ENCODE measurements around the gene KPNA1. TPM values are rescaled to one million over a fixed set of nuclear protein-coding genes. Genes with fewer than 3 reads are reported as not detected.

KPNA1 gene
- total RNA-seq, 2 donors from 2014 or later = 90.5 to 93.4 TPM

GRCh38 chr3:122520861-122521260, 6.1 kb upstream of the KPNA1 start:
- no peaks in the 10 kb centered on the region for H3K9me3 ChIP-seq (ENCODE audit: control insufficient read depth, low read length)
- no peaks in the 10 kb centered on the region for H3K27me3 Mint-ChIP-seq (ENCODE audit: insufficient read depth)
- WGBS, 2 experiments (ENCODE audit: insufficient coverage in 1 of 2, insufficient read length in 1 of 2) = 80 to 95% methylated on average over 3 to 4 of the region's 4 CpGs

GRCh38 chr3:122519693-122520092, 5.0 kb upstream of the KPNA1 start:
- no peaks in the 10 kb centered on the region for H3K9me3 Mint-ChIP-seq
- TF ChIP-seq CTCF (conservative IDR thresholded peaks at IDR 0.05) = no peak
- H3K27me3 Mint-ChIP-seq (ENCODE audit: insufficient read depth) = no peaks in the 10 kb centered on the region
- no peaks in the 10 kb centered on the region for H3K36me3 Mint-ChIP-seq (ENCODE audit: low read depth)
- Histone ChIP-seq H3K9ac (ENCODE audit: extremely low read depth, low read length, poor library complexity, severe bottlenecking) (no peak overlapping the region), H3K27me3 (ENCODE audit: control insufficient read depth, insufficient read depth, low read length, poor library complexity, severe bottlenecking) (no peaks in the 10 kb centered on the region), H3K4me3 (ENCODE audit: low read length) (no peak overlapping the region), H3K36me3 (ENCODE audit: control insufficient read depth, insufficient read depth, low read length) (no peaks in the 10 kb centered on the region), H3K4me1 (ENCODE audit: control insufficient read depth, insufficient read depth, low read length) (no peaks in the 10 kb centered on the region), H3K27ac (ENCODE audit: low read depth, low read length) (no peak overlapping the region), H3K9me3 (ENCODE audit: control insufficient read depth, low read length) (no peaks in the 10 kb centered on the region)
- H3K4me1 Mint-ChIP-seq = peaks cover 2% of the 10 kb centered on the region
- DNase-seq = no peak
- H3K4me3 Mint-ChIP-seq = no peak overlapping the region
- H3K27ac Mint-ChIP-seq = no peak overlapping the region

More at GRCh38 chr3:122520861-122521260, 6.1 kb upstream of the KPNA1 start:
- no peak overlapping the region for H3K4me3 Mint-ChIP-seq
- H3K36me3 Mint-ChIP-seq (ENCODE audit: low read depth) = no peaks in the 10 kb centered on the region
- Histone ChIP-seq H3K4me1 (ENCODE audit: control insufficient read depth, insufficient read depth, low read length) (no peaks in the 10 kb centered on the region), H3K36me3 (ENCODE audit: control insufficient read depth, insufficient read depth, low read length) (no peaks in the 10 kb centered on the region), H3K27me3 (ENCODE audit: control insufficient read depth, insufficient read depth, low read length, poor library complexity, severe bottlenecking) (no peaks in the 10 kb centered on the region), H3K9ac (ENCODE audit: extremely low read depth, low read length, poor library complexity, severe bottlenecking) (no peak overlapping the region), H3K27ac (ENCODE audit: low read depth, low read length) (no peak overlapping the region), H3K4me3 (ENCODE audit: low read length) (no peak overlapping the region)
- no peak for TF ChIP-seq CTCF (conservative IDR thresholded peaks at IDR 0.05)
- no peaks in the 10 kb centered on the region for H3K9me3 Mint-ChIP-seq
- DNase-seq = no peak
- peaks cover 1% of the 10 kb centered on the region for H3K4me1 Mint-ChIP-seq
- H3K27ac Mint-ChIP-seq = no peak overlapping the region

DNA sequence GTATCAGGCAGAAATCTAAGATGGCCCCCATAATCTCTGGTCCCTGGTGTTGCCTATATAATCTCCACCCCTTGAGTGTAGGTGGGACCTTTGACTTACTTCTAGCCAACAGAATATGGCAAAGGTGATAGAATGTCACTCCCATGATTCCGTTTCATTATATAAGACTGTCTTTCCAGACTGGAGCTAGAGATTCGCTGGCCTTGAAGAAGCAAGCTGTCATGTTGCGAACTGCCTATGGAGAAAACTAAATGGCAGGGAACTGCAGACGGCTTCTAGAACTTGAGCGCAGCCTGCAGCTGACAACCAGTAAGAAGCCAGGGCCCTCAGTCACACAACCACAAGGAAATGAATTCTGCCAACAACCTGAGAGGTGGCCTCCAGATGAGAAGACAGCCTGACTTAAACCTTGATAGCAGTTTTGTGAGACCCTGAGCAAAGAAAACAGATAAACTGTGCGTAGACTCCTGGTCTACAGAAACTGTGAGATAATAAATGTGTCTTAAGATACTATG, 2.2 kb upstream of the KPNA1 start:
- no peaks in the 10 kb centered on the region for H3K27me3 ChIP-seq (ENCODE audit: control insufficient read depth, insufficient read depth, low read length, poor library complexity, severe bottlenecking)
- Mint-ChIP-seq H3K9me3 (no peaks in the 10 kb centered on the region), H3K4me3 (no peak overlapping the region), H3K27ac (no peak overlapping the region), H3K27me3 (ENCODE audit: insufficient read depth) (peaks cover 1% of the 10 kb centered on the region), H3K36me3 (ENCODE audit: low read depth) (no peaks in the 10 kb centered on the region), H3K4me1 (peaks cover 16% of the 10 kb centered on the region)
- DNase-seq = no peak
- H3K9me3 ChIP-seq (ENCODE audit: control insufficient read depth, low read length) = no peaks in the 10 kb centered on the region
- no peak overlapping the region for H3K9ac ChIP-seq (ENCODE audit: extremely low read depth, low read length, poor library complexity, severe bottlenecking)
- H3K4me3 ChIP-seq (ENCODE audit: low read length) = no peak overlapping the region
- no peaks in the 10 kb centered on the region for H3K36me3 ChIP-seq (ENCODE audit: control insufficient read depth, insufficient read depth, low read length)
- 95 to 98% methylated on average over 5 to 6 of the region's 6 CpGs for WGBS, 2 experiments (ENCODE audit: insufficient coverage in 1 of 2, insufficient read length in 1 of 2)
- TF ChIP-seq CTCF (conservative IDR thresholded peaks at IDR 0.05) = no peak
- no peaks in the 10 kb centered on the region for H3K4me1 ChIP-seq (ENCODE audit: control insufficient read depth, insufficient read depth, low read length)
- no peak overlapping the region for H3K27ac ChIP-seq (ENCODE audit: low read depth, low read length)
